ENCODE measurements around the gene FRMPD1.

DNA sequence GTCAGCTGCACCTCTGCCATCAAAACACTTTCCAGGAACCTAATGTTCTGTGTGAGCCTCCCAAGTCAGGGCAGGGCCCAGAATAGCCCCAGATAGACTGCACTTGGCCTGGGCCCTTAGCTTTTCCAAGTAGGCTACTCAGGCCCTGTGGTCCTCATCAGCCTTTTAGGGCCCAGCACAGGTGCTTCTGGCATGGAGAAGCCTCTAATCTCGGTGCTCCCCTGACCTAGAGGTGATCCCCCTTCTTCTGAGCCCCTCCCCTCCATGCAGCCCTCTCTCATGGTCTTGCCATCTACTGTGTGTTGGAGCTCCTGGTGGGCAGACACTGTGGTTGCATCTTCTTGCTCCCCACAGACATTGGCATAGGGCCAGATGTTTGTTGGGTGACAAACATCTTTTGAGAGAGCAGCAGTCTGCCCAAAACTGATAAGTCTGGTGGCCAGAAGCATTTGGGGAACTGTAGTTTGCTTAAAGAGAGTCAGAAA, 28.1 kb downstream of the FRMPD1 start:
- TF ChIP-seq CEBPB (IDR thresholded peaks at IDR 0.05) (no peak), RNF2 (IDR thresholded peaks at IDR 0.05; ENCODE audit: borderline replicate concordance, low read depth) (no peak), NR3C1 (IDR thresholded peaks at IDR 0.05) (no peak), SMC3 (IDR thresholded peaks at IDR 0.05) (no peak), NPAS2 (CRISPR knock-in tag; IDR thresholded peaks at IDR 0.05; ENCODE audit: borderline replicate concordance) (no peak), ZFP36 (IDR thresholded peaks at IDR 0.05; ENCODE audit: borderline replicate concordance, partially characterized antibody) (no peak), POLR2A (IDR thresholded peaks at IDR 0.05; ENCODE audit: low read length) (no peak), BHLHE40 (IDR thresholded peaks at IDR 0.05; ENCODE audit: low read depth, low read length) (no peak)
- TF ChIP-seq, protein P1, sequence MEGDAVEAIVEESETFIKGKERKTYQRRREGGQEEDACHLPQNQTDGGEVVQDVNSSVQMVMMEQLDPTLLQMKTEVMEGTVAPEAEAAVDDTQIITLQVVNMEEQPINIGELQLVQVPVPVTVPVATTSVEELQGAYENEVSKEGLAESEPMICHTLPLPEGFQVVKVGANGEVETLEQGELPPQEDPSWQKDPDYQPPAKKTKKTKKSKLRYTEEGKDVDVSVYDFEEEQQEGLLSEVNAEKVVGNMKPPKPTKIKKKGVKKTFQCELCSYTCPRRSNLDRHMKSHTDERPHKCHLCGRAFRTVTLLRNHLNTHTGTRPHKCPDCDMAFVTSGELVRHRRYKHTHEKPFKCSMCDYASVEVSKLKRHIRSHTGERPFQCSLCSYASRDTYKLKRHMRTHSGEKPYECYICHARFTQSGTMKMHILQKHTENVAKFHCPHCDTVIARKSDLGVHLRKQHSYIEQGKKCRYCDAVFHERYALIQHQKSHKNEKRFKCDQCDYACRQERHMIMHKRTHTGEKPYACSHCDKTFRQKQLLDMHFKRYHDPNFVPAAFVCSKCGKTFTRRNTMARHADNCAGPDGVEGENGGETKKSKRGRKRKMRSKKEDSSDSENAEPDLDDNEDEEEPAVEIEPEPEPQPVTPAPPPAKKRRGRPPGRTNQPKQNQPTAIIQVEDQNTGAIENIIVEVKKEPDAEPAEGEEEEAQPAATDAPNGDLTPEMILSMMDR (IDR thresholded peaks at IDR 0.05), result no peak
- TF ChIP-seq, protein P2, sequence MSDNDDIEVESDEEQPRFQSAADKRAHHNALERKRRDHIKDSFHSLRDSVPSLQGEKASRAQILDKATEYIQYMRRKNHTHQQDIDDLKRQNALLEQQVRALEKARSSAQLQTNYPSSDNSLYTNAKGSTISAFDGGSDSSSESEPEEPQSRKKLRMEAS (IDR thresholded peaks at IDR 0.05), result no peak
- TF ChIP-seq, protein P3, sequence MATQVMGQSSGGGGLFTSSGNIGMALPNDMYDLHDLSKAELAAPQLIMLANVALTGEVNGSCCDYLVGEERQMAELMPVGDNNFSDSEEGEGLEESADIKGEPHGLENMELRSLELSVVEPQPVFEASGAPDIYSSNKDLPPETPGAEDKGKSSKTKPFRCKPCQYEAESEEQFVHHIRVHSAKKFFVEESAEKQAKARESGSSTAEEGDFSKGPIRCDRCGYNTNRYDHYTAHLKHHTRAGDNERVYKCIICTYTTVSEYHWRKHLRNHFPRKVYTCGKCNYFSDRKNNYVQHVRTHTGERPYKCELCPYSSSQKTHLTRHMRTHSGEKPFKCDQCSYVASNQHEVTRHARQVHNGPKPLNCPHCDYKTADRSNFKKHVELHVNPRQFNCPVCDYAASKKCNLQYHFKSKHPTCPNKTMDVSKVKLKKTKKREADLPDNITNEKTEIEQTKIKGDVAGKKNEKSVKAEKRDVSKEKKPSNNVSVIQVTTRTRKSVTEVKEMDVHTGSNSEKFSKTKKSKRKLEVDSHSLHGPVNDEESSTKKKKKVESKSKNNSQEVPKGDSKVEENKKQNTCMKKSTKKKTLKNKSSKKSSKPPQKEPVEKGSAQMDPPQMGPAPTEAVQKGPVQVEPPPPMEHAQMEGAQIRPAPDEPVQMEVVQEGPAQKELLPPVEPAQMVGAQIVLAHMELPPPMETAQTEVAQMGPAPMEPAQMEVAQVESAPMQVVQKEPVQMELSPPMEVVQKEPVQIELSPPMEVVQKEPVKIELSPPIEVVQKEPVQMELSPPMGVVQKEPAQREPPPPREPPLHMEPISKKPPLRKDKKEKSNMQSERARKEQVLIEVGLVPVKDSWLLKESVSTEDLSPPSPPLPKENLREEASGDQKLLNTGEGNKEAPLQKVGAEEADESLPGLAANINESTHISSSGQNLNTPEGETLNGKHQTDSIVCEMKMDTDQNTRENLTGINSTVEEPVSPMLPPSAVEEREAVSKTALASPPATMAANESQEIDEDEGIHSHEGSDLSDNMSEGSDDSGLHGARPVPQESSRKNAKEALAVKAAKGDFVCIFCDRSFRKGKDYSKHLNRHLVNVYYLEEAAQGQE (IDR thresholded peaks at IDR 0.05), result no peak
